Panc1 (cell line): Measurements from ENCODE around the gene TFCP2L1. TPM values are rescaled to one million over a fixed set of nuclear protein-coding genes. Genes with fewer than 3 reads are reported as not detected.

Experiments
- ATAC-seq: fragments of 200-7000 bp; cut with Tn5 transposase; 2 replicates; pipeline ENCODE4 v1.9.1; 2020; ENCODE audit warnings: mild to moderate bottlenecking, moderate library complexity
- BruUV-seq: library from RNA; stranded (reverse); fragments of 400-500 nt; replicated peaks from 2 replicates; lab custom pipeline; 2021; lab: Mats Ljungman, UMichigan
- CTCF ChIA-PET: fragments of 300-600 bp; sonication (Branson Sonifier 250); formaldehyde crosslinking; loops from one replicate; lab custom pipeline; 2022; ENCODE audit warnings: antibody characterized with exemption; lab: Charles Lee
- POLR2A ChIA-PET: fragments of 300-600 bp; sonication (Branson Sonifier 250); formaldehyde crosslinking; loops from one replicate; lab custom pipeline; 2022; ENCODE audit warnings: antibody characterized with exemption; lab: Charles Lee
- DNase-seq: peaks from one replicate; pipeline ENCODE4 v3.0.0-alpha.2; 2010; ENCODE audit warnings: low read depth, low spot score
- H3K27ac ChIP-seq: 2 replicates; pipeline ENCODE4 v1.5.1; 2011; ENCODE audit warnings: mild to moderate bottlenecking, low read length, inconsistent platforms
- H3K27me3 ChIP-seq: fragments of 200-500 bp; sonication (Bioruptor generic); 2 replicates; pipeline ENCODE4 v1.6.0; 2014; ENCODE audit warnings: low read length, inconsistent platforms; ENCODE audit not compliant: control insufficient read depth, insufficient read depth
- H3K36me3 ChIP-seq: fragments of 200-500 bp; sonication (Bioruptor generic); 2 replicates; pipeline ENCODE4 v1.5.1; 2014; ENCODE audit warnings: inconsistent platforms, mild to moderate bottlenecking, low read length, moderate library complexity; ENCODE audit not compliant: control insufficient read depth, insufficient read depth
- H3K4me1 ChIP-seq: 2 replicates; pipeline ENCODE4 v1.5.1; 2011; ENCODE audit warnings: inconsistent platforms, mild to moderate bottlenecking, low read length, moderate library complexity; ENCODE audit not compliant: control insufficient read depth, insufficient read depth
- H3K4me3 ChIP-seq, 2 experiments: 2 replicates each; pipeline ENCODE4 v1.5.1; 2011 to 2012; ENCODE audit warnings: low read depth in 2 of 2, low read length in 2 of 2, mild to moderate bottlenecking in 2 of 2, inconsistent platforms in 1 of 2, moderate library complexity in 1 of 2
- H3K9me3 ChIP-seq: fragments of 200-500 bp; sonication (Bioruptor generic); 2 replicates; pipeline ENCODE4 v1.5.1; 2014; ENCODE audit warnings: low read depth, mild to moderate bottlenecking, inconsistent platforms, low read length, moderate library complexity; ENCODE audit not compliant: control insufficient read depth, insufficient read depth
- POLR2AphosphoS5 ChIP-seq: IDR thresholded peaks from 2 replicates; pipeline ENCODE4 v1.6.1; 2012; ENCODE audit warnings: mild to moderate bottlenecking, low read depth, low read length, moderate library complexity
- SIN3A ChIP-seq: IDR thresholded peaks from 2 replicates; pipeline ENCODE4 v1.6.1; 2012; ENCODE audit warnings: low read depth, mild to moderate bottlenecking, low read length, moderate library complexity, borderline replicate concordance; ENCODE audit not compliant: insufficient read depth
- TCF7L2 ChIP-seq: IDR thresholded peaks from 2 replicates; pipeline ENCODE4 v1.6.1; 2011; ENCODE audit warnings: mild to moderate bottlenecking, low read depth, low read length, inconsistent platforms
- in situ Hi-C: cut with HindIII; loops from 2 replicates; pipeline ENCODE4 v1.10.0; 2016; ENCODE audit warnings: low sequenced_read_pairs, low pct_unique_long_range_greater_than_20kb
- intact Hi-C: fragments of 100-400 bp; cut with micrococcal nuclease; formaldehyde crosslinking; loops from one replicate; pipeline ENCODE4 v1.10.0; 2022; ENCODE audit not compliant: unreplicated experiment
- total RNA-seq: library from RNA; stranded (reverse); gene quantifications from one replicate; pipeline ENCODE4 v1.2.1, GENCODE V29; 2021; ENCODE audit not compliant: unreplicated experiment
- TF ChIP-seq, protein P1 (sequence below): fragments of 450-650 bp; IDR thresholded peaks from 2 replicates; pipeline ENCODE4 v1.5.1; 2017; ENCODE audit warnings: mild to moderate bottlenecking
- TF ChIP-seq, protein P2 (sequence below), 2 experiments: IDR thresholded peaks; 2 replicates each; pipeline ENCODE4 v1.6.1; 2011 to 2012; ENCODE audit warnings: low read depth in 2 of 2, control low read depth in 1 of 2, low read length in 1 of 2, mild to moderate bottlenecking in 1 of 2, moderate library complexity in 1 of 2; ENCODE audit not compliant: insufficient read depth in 1 of 2

The TFCP2L1 gene
- total RNA-seq, 1 experiment from 2014 or later: 4.9 TPM

DNA sequence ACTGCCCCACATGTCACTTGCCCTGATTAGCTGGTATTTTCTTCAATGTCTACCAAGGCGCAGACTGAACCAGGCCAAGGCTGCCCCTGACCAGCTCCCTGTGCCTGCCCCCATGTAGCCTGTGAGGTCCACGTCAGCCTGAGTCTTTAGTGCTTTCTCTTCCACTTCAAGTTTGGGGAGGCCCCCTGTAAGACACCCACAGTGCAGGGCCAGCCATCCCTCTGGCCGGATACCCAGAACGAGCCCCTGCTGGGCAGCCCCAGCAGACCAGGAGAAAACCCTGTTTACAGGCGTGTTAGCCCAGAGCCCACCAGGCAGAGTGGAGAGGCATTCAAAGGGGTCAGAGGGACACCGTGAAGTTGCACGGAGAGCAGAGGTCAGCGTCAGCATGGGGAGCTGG lies 92.4 kb downstream of the TFCP2L1 start:
- BruUV-seq: no TSS peak
- Histone ChIP-seq H3K4me3 (no peak overlapping the region), H3K4me1 (no peaks in the 10 kb centered on the region; the same call in 1 of the 2 replicates), H3K9me3 (no peaks in the 10 kb centered on the region), H3K27ac (no peak overlapping the region), H3K27me3 (no peaks in the 10 kb centered on the region), H3K36me3 (no peaks in the 10 kb centered on the region)
- CTCF ChIA-PET: no interaction called here
- no peak for ATAC-seq
- POLR2A ChIA-PET: no interaction called here
- intact Hi-C loops (no loop called here), in situ Hi-C loops (no loop called here)
- DNase-seq: no peak
- TF ChIP-seq, protein P1, sequence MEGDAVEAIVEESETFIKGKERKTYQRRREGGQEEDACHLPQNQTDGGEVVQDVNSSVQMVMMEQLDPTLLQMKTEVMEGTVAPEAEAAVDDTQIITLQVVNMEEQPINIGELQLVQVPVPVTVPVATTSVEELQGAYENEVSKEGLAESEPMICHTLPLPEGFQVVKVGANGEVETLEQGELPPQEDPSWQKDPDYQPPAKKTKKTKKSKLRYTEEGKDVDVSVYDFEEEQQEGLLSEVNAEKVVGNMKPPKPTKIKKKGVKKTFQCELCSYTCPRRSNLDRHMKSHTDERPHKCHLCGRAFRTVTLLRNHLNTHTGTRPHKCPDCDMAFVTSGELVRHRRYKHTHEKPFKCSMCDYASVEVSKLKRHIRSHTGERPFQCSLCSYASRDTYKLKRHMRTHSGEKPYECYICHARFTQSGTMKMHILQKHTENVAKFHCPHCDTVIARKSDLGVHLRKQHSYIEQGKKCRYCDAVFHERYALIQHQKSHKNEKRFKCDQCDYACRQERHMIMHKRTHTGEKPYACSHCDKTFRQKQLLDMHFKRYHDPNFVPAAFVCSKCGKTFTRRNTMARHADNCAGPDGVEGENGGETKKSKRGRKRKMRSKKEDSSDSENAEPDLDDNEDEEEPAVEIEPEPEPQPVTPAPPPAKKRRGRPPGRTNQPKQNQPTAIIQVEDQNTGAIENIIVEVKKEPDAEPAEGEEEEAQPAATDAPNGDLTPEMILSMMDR: no peak
- no peak for TF ChIP-seq SIN3A
- TF ChIP-seq TCF7L2: no peak
- no peak for TF ChIP-seq POLR2AphosphoS5
- TF ChIP-seq, protein P2, sequence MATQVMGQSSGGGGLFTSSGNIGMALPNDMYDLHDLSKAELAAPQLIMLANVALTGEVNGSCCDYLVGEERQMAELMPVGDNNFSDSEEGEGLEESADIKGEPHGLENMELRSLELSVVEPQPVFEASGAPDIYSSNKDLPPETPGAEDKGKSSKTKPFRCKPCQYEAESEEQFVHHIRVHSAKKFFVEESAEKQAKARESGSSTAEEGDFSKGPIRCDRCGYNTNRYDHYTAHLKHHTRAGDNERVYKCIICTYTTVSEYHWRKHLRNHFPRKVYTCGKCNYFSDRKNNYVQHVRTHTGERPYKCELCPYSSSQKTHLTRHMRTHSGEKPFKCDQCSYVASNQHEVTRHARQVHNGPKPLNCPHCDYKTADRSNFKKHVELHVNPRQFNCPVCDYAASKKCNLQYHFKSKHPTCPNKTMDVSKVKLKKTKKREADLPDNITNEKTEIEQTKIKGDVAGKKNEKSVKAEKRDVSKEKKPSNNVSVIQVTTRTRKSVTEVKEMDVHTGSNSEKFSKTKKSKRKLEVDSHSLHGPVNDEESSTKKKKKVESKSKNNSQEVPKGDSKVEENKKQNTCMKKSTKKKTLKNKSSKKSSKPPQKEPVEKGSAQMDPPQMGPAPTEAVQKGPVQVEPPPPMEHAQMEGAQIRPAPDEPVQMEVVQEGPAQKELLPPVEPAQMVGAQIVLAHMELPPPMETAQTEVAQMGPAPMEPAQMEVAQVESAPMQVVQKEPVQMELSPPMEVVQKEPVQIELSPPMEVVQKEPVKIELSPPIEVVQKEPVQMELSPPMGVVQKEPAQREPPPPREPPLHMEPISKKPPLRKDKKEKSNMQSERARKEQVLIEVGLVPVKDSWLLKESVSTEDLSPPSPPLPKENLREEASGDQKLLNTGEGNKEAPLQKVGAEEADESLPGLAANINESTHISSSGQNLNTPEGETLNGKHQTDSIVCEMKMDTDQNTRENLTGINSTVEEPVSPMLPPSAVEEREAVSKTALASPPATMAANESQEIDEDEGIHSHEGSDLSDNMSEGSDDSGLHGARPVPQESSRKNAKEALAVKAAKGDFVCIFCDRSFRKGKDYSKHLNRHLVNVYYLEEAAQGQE (IDR thresholded peaks at IDR 0.05; ENCODE audit: insufficient read depth in 1 of 2, low read depth in 2 of 2, low read length in 1 of 2): no peak

DNA sequence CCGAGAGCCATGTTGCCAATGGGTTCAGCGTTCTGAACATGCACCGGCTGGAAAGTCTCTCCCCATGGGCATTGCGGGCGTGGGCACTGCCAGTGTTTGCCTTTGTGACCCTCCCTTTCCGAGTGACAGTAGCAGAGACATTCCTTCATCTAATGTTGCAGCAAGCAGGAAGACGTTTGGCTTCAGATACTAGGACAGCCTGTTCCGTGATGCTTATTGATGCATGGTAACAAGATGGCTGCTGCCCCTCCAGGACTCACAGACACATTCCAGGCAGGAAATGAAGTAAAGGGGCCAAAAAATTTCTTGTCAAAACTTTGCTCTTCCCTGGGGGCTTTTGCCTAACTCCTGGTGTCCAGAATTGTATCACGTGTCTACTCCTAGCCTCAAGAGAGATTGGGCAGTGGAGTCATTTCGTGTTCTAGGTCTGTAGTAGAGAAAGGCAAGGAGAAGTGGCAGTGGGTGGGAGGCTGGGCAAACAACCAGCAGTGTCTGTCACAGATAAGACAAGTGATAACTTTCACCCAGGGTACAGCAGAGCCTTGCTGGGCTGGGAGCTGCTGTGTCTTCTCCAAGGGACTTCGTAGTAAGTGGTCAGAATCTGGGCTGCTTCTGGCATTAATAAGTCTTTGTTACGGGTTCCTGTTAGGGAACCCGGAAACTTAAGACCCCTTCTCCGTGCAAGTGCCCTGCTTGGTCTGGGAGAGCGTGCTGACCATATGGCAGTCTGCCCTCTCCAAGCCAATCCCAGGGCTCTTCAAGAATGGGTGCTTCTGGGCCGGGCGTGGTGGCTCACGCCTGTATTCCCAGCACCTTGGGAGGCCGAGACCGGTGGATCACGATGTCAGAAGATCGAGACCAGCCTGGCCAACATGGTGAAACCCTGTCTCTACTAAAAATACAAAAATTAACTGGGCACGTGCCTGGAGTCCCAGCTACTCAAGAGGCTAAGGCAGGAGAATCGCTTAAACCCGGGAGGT lies 93.5 kb downstream of the TFCP2L1 start:
- CTCF ChIA-PET: no interaction called here
- POLR2A ChIA-PET: no interaction called here
- Histone ChIP-seq H3K27ac (no peak overlapping the region), H3K4me1 (no peaks in the 10 kb centered on the region; the same call in 1 of the 2 replicates), H3K27me3 (no peaks in the 10 kb centered on the region), H3K4me3 (no peak overlapping the region), H3K9me3 (no peaks in the 10 kb centered on the region), H3K36me3 (no peaks in the 10 kb centered on the region)
- BruUV-seq: no TSS peak
- intact Hi-C loops (no loop called here), in situ Hi-C loops (no loop called here)
- TF ChIP-seq, protein P2 (IDR thresholded peaks at IDR 0.05; ENCODE audit: insufficient read depth in 1 of 2, low read depth in 2 of 2, low read length in 1 of 2): no peak
- TF ChIP-seq POLR2AphosphoS5: no peak
- TF ChIP-seq, protein P1: no peak
- TF ChIP-seq TCF7L2: no peak
- ATAC-seq (no peak), DNase-seq (no peak)
